ENCODE results near the gene LYL1. TPM values are rescaled to one million over a fixed set of nuclear protein-coding genes. Genes with fewer than 3 reads are reported as not detected.

LYL1 gene
- 10 to 100 TPM in 3 of 9 donors, 1 to 10 TPM in 6; 5.2 to 19.1 (median 8.3) TPM for total RNA-seq
- polyA plus RNA-seq = 1 to 10 TPM; 7.7 to 8.4 TPM
- long read RNA-seq, donor 1, partial matches to known transcripts = 2 of 6 reads
- long read RNA-seq, donor 1, other reads (novel, unspliced or antisense) = 1 of 6 reads
- long read RNA-seq, donor 2 = 0 reads
- long read RNA-seq, donor 3, transcript LYL1-201 (4 exons, 1,490 nt) = major isoform, 8 of 14 reads
- long read RNA-seq, donor 3, partial matches to known transcripts = 3 of 14 reads
- long read RNA-seq, donor 3, other reads (novel, unspliced or antisense) = 3 of 14 reads

DNA sequence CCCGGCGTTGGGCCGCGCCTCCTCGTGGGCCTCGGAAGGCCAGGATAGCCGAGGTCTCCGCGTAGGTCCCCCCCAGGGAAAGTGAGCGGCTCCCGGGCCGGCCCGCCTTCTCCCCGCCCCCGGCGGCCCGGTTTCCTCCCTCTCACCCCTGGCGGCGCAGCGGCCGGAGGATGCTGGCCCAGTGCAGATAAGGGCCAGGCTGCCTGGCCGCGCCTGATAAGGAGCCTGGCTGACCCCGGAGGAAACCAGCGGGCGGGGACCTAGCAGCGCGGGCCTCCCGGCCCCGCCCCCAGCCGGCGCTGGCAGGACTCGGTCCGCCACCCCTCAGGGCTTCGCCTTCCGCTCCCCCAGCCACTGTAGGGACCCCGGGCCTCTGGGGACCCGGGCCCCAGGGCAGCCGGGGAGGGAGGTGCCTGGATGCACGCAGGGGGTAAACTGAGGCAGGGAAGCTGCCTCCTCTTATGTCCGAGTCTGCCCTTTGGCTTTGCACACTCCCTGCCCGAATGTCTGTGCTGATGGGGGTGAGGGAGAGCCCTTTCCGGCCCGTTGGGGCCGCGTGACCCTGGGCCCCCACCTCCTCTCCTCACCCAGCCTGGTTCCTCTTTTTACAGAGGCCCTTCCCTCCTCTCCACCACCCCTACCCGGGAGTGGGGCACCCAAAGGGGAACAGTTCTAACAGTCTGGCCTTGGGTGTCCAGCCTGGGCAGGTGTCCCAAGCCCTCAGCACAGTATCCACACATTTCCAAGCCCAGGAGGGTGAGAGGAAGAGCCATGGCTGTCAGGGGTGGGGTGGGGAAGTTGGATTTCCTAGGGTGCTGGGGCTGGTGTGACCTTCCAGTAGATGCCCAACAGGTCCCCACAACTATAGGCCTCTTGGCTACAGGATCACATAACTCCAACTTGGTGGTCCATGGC lies at the start of gene LYL1:
Gene LYL1 (minus strand): TSS at position 193 of the 915 bp plus-strand sequence. CDS start 1,687 bp downstream, outside the sequence.
- Histone ChIP-seq H3K27ac (peak within 1 kb of the TSS; percentile 72 to 98 (median 92)), H3K4me3 (peak within 1 kb of the TSS; percentile 15 to 75 (median 60)), H3K27me3 (peaks cover 0 to 5% (median 0%) of the 10 kb centered on the region in 9 donors), H3K9me3 (no peaks in the 10 kb centered on the region), H3K36me3 (peaks cover 0 to 11% (median 5%) of the 10 kb centered on the region in 9 donors), H3K4me1 (peaks cover 6 to 68% (median 54%) of the 10 kb centered on the region in 12 donors)
- TF ChIP-seq POLR2A (IDR thresholded peaks at IDR 0.05) = peak in 1 of 2 donors; percentile 61
- TF ChIP-seq, protein P1, sequence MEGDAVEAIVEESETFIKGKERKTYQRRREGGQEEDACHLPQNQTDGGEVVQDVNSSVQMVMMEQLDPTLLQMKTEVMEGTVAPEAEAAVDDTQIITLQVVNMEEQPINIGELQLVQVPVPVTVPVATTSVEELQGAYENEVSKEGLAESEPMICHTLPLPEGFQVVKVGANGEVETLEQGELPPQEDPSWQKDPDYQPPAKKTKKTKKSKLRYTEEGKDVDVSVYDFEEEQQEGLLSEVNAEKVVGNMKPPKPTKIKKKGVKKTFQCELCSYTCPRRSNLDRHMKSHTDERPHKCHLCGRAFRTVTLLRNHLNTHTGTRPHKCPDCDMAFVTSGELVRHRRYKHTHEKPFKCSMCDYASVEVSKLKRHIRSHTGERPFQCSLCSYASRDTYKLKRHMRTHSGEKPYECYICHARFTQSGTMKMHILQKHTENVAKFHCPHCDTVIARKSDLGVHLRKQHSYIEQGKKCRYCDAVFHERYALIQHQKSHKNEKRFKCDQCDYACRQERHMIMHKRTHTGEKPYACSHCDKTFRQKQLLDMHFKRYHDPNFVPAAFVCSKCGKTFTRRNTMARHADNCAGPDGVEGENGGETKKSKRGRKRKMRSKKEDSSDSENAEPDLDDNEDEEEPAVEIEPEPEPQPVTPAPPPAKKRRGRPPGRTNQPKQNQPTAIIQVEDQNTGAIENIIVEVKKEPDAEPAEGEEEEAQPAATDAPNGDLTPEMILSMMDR (IDR thresholded peaks at IDR 0.05) = peak in 6 of 12 donors; percentile 7 to 33 (median 18)
- ATAC-seq = peak; percentile 57 to 84 (median 76)
- intact Hi-C loops (cut with DNase I) = loop anchor here in 8 of 10 donors (2.0 to 5.0 kb wide), 3 partner anchors 48 to 159 kb away; partner anchors contain the start of genes IER2 (in 7 of the 8) and STX10 (in 7 of the 8)
- DNase-seq = peak; percentile 92 to 95 (median 93)
- WGBS, 4 donors = 1 to 6% (median 3%) methylated on average over 16 to 47 of the region's 47 CpGs

DNA sequence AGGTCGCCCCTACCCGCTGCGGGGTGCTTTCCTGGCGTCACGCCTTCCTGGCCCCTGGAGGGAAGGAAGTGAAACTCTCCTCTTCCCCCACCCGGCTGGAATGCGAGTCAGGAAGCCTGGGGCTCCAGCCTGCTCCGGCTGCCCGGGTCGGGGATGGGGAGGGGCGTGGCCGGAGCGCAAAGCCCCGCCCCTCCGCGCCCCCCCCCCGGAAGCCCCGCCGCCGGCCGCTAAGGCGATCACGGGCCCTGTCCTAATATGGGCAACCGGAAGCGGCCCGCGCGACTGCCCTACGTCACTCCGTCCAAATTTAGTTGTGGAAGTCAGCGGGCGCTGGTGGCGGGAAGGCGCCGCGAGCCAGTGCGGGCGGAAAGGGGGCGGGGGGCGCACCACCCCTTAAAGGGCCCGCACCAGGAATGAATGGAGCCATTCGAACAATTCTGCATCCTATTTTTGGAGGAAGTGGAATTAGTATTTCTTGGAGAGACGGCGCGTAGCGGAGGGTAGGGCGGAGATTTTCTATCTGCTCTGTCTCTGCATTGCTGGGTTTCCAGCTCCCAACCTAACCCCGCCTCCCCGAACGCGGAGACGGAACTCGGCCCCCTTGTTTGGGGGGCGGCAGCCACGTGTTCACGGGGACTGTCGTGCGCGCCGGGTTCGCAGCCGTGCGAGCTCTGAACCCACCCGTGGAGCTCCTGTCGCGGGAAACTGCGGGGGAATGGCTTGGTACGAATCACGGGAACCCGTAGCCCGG lies 49.1 kb upstream of the LYL1 start:
- no peaks in the 10 kb centered on the region for H3K27me3 ChIP-seq
- peaks cover 4 to 47% (median 23%) of the 10 kb centered on the region in 12 donors for H3K4me1 ChIP-seq
- H3K36me3 ChIP-seq = peaks cover 0 to 13% (median 0%) of the 10 kb centered on the region in 9 donors
- H3K27ac ChIP-seq = peak overlapping the region; percentile 94 to 100 (median 99)
- DNase-seq (peak; percentile 97 to 99 (median 98)), ATAC-seq (peak; percentile 69 to 76 (median 72))
- H3K9me3 ChIP-seq = no peaks in the 10 kb centered on the region
- 0 to 1% (median 0%) methylated on average over 47 to 71 of the region's 71 CpGs for WGBS, 4 donors
- peak overlapping the region; percentile 75 to 98 (median 91) for H3K4me3 ChIP-seq
- intact Hi-C loops (cut with DNase I) = loop anchor here in 8 of 10 donors (2.0 to 10.0 kb wide), 12 partner anchors 13 to 693 kb away; partner anchors contain the start of genes LYL1 (in 7 of the 8), TRMT1 (in 4 of the 8), NACC1 (in 3 of the 8) and DAND5 (in 1 of the 8)
- TF ChIP-seq, protein P1 (IDR thresholded peaks at IDR 0.05) = peak in 5 of 12 donors; percentile 5 to 29 (median 14)
- peak; percentile 92 to 95 for TF ChIP-seq POLR2A (IDR thresholded peaks at IDR 0.05)

DNA sequence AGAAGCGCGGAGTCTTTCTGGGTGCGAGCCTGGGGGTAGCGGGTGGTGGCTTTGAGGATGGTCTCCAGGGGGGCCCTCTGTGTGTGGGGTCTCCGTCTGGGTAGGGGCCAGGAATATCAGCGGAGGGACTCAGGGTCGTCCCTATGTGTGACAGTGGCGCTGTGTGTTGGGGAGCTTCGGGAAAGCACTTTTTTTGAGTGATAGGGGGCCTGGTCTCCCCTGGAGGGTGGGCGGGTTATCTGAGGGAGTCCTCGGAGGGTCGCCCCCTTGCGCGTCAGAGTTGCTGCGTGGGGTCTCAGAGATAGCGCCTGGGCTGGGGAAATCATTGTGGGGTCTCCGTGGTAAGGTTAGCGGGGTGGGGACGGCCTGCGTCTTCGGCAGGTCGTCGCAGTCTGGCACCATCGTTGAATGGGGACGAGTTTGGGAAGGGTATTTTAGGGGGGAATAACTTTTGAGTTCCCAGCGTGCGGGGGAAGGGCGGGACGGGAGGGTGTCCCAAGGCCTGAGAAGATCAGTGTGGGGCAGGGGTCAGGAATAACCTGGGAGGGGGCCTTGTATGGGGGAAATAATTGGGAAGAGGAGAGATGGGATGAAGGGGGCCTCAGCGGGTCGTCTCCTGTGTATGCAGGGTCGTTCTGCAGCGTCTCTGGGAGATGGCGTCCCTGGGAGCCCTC lies 48.4 kb upstream of the LYL1 start:
- intact Hi-C loops (cut with DNase I) = loop anchor here in 8 of 10 donors (2.0 to 10.0 kb wide), 12 partner anchors 14 to 694 kb away; partner anchors contain the start of genes LYL1 (in 7 of the 8), TRMT1 (in 4 of the 8), NACC1 (in 3 of the 8) and DAND5 (in 1 of the 8)
- peak overlapping the region; percentile 87 to 100 (median 98) for H3K27ac ChIP-seq
- peak overlapping the region; percentile 45 to 98 (median 91) for H3K4me3 ChIP-seq
- peaks cover 0 to 13% (median 0%) of the 10 kb centered on the region in 9 donors for H3K36me3 ChIP-seq
- TF ChIP-seq, protein P1 (IDR thresholded peaks at IDR 0.05) = no peak
- TF ChIP-seq POLR2A (IDR thresholded peaks at IDR 0.05) = no peak
- no peaks in the 10 kb centered on the region for H3K27me3 ChIP-seq
- H3K4me1 ChIP-seq = peaks cover 2 to 42% (median 18%) of the 10 kb centered on the region in 12 donors
- DNase-seq (peak in 3 of 5 donors; percentile 45 to 50 (median 48)), ATAC-seq (no peak)
- no peaks in the 10 kb centered on the region for H3K9me3 ChIP-seq
- WGBS, 4 donors = 0 to 1% (median 0%) methylated on average over 26 to 34 of the region's 34 CpGs
